GM18868 (cell line): ENCODE data around the gene UNC45B.
"Not testable (repeated sequence)": the region's sequence is repeated elsewhere in the genome, so short reads cannot be mapped to it uniquely, and the experiment has no call there.

ENCODE experiments used
- ATAC-seq: cut with Tn5 transposase; IDR thresholded peaks from one replicate; pipeline ENCODE4 v1.9.1; 2021; ENCODE audit warnings: mild to moderate bottlenecking, moderate library complexity; ENCODE audit not compliant: unreplicated experiment

Gene UNC45B

DNA sequence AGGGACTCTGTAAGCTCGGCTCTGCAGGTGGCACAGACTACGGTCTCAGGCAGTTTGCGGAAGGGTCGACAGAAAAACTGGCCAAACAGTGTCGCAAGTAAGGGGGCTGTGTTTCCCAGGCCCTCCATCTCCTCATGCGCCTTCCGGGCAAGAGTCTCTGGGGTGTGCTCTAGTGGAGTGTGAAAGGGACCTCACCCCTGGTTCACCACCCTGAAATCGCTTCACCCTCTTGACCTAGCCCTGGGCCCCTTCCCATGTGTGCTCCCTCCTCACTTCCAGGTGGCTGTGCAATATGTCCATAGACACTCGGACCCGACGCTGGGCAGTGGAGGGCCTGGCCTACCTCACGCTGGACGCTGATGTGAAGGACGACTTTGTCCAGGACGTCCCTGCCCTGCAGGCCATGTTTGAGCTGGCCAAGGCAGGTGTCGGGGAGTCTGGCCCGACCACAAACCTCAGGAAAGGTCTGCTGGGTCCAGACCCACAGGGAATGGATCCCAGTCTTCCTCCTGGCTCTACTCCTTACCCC is 22.3 kb downstream of the UNC45B start:
- no peak for ATAC-seq

DNA sequence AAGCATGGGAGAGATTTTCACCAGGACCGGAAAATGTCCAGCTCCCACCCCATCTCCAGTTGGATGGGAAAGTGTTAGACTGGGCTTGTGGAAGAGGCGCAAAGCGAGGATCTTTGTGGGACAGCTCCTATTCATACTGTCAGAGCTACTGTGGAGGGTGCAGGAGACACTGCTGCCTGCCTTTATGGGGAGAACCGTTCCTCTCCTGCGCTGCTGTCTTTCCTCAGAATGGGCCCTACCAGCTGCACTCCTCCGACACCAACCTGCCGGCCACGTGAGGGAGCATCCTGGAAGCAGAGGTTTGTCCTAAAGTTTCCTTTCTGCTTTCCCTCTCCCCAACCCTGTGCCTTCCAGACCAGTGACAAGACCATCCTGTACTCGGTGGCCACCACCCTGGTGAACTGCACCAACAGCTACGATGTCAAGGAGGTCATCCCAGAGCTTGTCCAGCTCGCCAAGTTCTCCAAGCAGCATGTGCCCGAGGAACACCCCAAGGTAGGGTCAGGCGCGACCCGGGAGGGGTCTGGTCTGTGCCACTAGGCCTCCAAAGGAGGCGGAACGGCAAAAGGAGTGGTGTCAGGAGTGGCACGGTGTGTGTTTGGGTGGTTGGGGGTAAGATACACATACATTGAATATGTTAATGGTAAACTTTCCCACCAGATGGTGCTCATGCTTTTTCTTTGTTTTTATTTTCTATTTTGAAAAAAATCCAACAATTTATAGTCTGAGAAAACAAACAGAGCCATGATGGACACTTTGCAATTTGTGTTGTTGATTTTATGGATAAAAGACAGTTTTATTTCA is 23.6 kb downstream of the UNC45B start:
- ATAC-seq = no peak

- ATAC-seq = no peak
Measured at GRCh38 chr17:35171834-35172233, 24.2 kb downstream of the UNC45B start.

DNA sequence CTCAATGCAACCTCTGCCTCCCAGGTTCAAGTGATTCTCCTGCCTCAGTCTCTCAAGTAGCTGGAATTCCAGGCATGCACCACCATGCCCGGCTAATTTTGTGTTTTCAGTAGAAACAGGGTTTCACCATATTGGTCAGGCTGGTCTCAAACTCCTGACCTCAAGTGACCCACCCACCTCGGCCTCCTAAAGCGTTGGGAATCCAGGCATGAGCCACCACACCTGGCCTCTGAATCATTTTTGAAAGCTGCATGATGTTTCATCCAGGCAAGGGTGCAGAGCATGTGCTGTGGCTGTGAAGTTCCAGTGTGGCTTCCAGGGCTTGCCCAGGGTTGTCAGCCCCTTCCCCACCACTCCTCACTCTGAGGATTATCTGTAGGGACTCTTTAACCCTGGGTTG is 24.7 kb downstream of the UNC45B start:
- ATAC-seq = not testable (repeated sequence)

GRCh38 chr17:35174835-35175334 is 27.3 kb downstream of the UNC45B start:
- ATAC-seq = no peak

DNA sequence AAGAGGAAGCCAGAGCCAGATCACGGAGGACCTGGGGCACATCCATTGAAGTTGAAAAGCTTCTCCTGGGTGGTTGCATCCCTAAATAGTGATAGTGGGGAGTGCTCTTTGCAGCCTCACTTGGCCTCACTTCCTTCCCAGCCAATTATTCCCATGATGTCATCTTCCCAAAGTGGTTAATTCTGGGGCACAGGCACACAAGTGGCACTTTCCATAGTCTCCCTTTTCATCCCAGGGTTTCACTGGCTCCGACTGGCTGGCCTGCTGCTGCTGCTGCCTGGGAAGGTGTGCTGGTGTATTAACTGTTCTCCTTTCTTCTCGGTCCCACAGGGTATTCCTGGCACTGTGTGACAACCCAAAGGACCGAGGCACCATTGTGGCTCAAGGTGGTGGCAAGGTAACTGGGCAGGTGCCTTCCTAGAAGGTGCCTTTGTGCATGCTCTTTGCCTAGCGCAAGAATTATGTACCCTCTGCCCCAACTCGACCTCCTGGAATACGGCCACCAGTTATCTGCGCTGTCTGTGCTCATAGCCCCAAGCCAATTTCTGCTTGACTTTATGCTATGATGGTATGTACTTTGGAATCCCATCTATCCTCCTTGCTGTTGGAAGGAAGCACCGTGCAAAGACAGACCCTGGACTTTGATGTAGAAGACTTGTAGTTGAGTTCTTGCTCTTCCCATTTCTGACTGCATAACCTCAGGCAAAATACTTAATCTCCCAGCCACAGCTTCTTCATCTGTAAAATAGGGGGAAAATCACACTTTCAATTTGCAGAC is 28.2 kb downstream of the UNC45B start:
- ATAC-seq = no peak

DNA sequence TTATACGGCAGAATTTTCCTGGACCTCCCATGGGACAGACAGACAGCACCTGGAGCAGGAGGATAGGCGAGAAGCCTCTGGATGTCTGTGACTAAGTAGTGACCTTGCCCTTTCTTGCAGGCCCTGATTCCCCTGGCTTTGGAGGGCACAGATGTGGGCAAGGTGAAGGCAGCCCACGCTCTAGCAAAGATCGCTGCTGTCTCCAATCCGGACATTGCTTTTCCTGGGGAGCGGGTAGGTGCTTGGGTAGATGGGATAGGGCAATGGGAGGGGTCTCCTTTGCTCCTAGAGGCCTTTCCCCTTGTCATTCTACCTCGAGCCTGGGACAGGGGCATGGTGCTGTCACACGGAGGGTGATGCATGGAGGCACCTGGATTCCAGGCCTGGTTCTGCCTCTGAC is 29.3 kb downstream of the UNC45B start:
- no peak for ATAC-seq

DNA sequence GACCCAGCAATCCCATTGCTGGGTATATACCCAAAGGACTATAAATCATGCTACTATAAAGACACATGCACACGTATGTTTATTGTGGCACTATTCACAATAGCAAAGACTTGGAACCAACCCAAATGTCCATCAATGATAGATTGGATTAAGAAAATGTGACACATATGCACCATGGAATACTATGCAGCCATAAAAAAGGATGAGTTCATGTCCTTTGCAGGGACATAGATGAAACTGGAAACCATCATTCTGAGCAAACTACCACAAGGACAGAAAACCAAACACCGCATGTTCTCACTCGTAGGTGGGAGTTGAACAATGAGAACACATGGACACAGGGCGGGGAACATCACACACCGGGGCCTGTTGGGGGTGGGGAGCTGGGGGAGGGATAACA is 31.8 kb downstream of the UNC45B start:
- ATAC-seq = not testable (repeated sequence)

- no peak for ATAC-seq
Measured at GRCh38 chr17:35183332-35183731, 35.7 kb downstream of the UNC45B start.

DNA sequence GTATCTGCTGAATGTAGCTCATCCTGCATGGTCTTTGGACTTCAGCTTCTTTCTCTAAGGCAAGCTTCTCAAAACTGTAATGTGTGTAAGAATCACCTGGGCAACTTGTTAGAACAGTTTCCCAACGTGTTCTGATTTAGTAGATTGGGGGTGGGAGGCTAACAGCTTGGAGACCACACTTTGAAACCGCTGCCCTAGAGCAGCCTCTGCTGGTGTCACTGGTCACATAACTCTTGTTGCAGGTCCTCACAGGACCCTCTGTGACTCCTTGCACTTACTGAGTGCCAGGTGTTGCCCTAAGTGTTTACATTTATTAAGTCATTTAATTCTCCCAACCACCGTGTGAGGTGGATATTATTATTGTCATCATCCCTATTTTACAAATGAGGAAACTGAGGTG is 36.7 kb downstream of the UNC45B start:
- ATAC-seq = no peak

GRCh38 chr17:35185849-35186248 is 38.2 kb downstream of the UNC45B start:
- ATAC-seq = no peak

- no peak for ATAC-seq
Measured at GRCh38 chr17:35187481-35187880, 39.9 kb downstream of the UNC45B start.

DNA sequence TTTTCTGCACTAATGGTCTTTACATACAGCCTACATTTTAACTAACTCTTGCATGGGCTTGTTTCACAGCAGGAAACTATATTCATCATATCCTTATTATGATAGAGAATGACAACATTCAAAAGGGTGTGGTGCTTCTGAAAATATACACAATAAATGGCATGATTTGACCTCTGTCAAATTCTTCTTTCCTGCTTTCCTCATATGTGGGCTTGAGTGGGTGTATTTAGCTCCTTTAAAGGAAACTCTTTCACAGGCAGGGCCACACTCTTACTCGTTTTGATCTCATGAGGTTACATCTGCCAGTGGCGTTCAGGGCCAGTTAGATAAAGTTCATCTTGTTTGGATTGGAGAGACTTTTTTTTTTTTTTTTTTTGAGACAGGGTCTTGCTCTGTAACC is 40.5 kb downstream of the UNC45B start:
- no peak for ATAC-seq

GRCh38 chr17:35189291-35189690 is 41.7 kb downstream of the UNC45B start:
- no peak for ATAC-seq

- no peak for ATAC-seq
Measured at GRCh38 chr17:35191001-35191695, 43.5 kb downstream of the UNC45B start.

DNA sequence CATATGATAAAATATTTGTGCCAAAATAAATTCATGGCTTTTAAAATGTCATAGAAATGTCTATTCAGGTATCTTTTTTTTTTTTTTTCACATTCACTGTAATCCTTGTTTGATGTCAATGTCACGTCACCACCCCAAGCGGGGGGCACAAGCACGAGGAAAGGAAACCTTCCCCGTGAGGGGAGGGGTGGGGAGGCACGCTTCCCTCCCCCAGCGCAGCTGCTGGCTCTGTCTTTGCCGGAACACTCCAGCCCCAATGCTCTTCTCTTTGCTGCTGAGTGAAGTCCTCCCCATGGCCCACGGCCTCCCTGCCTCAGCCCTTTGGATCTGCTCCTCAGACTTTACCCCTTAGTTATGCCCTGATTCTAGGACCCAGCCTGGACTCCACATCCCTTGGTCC is 45.1 kb downstream of the UNC45B start:
- ATAC-seq = no peak

DNA sequence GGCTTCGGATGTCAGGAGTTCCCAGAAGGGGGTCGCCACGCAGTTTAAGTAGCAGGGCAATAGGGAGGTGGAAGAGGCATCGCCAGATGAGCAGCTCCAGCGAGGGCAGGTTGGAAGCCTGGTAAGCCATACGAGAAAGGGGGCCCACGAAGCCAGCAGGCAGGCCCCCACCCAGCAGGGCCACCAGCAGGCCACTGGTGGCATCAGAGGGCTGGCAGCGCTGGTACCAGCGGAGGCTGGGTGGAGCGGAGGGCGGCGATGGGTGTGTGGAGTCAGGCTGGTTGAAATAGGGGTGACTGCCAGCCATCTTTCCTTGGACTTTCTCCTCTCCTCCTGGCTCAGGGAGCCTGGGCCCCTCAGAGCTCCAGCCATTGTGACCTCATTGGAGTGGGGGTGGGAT is 46.4 kb downstream of the UNC45B start, which contains the start of gene SLC35G3:
TSS of gene SLC35G3 (minus strand) at position 393 of the 400 bp plus-strand sequence. CDS start at position 307, 86 bp downstream.
- not testable (repeated sequence) for ATAC-seq

DNA sequence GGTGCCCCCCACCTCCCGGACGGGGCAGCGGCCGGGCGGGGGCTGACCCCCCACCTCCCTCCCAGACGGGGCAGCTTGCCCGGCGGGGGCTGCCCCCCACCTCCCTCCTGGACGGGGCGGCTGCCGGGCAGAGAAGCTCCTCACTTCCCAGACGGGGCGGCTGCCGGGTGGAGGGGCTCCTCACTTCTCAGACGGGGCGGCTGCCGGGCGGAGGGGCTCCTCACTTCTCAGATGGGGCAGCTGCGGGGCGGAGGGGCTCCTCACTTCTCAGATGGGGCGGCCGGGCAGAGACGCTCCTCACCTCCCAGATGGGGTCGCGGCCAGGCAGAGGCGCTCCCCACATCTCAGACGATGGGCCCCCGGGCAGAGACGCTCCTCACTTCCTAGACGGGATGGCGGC is 47.4 kb downstream of the UNC45B start:
- not testable (repeated sequence) for ATAC-seq

DNA sequence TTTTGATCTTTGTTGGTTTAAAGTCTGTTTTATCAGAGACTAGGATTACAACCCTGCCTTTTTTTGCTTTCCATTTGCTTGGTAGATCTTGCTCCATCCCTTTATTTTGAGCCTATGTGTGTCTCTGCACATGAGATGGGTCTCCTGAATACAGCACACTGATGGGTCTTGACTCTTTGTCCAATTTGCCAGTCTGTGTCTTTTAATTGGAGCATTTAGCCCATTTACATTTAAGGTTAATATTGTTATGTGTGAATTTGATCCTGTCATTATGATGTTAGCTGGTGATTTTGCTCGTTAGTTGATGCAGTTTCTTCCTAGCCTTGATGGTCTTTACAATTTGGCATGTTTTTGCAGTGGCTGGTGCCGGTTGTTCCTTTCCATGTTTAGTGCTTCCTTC is 55.0 kb downstream of the UNC45B start:
- not testable (repeated sequence) for ATAC-seq

DNA sequence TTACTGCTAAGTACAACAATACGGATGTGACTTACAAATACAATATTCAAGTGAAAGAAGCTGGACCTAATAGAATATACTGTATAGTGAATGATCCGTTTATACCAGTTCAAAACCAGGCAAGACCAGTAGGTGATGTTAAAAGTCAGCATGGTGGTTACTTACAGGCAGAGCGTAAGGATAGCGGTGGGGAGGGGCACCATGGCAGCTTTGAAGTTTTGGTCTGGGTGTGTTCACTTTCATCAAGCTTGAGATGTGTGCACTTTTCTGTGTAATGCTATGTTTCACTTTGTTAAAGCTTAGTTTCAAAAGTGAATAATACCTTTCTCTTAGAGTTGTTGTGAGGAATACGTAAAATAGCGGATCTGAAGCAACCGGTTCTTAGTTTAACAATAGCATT is 63.1 kb downstream of the UNC45B start:
- no peak for ATAC-seq

GRCh38 chr17:35212668-35213067 is 65.1 kb downstream of the UNC45B start:
- ATAC-seq = no peak
